Endothelial cell of umbilical vein (primary cell): ENCODE results near the gene KLHL35. TPM values are rescaled to one million over a fixed set of nuclear protein-coding genes. Genes with fewer than 3 reads are reported as not detected.

Experiments
- BruUV-seq: library from RNA; stranded (reverse); fragments of 400-500 nt; replicated peaks from 2 replicates; lab custom pipeline; 2021; lab: Mats Ljungman, UMichigan
- CTCF ChIA-PET: fragments of 300-600, 350-600 bp; sonication (Branson Sonifier 250); formaldehyde crosslinking; loops from one replicate; lab custom pipeline; 2021; ENCODE audit warnings: antibody characterized with exemption, inconsistent platforms; lab: Charles Lee
- POLR2A ChIA-PET: fragments of 300-600, 350-600 bp; sonication (Branson Sonifier 250); formaldehyde crosslinking; loops from one replicate; lab custom pipeline; 2021; ENCODE audit warnings: antibody characterized with exemption, inconsistent platforms; lab: Charles Lee
- DNase-seq: peaks from one replicate; pipeline ENCODE4 v3.0.0-alpha.2; 2011; ENCODE audit warnings: low read depth, low spot score
- FAIRE-seq: peaks from 2 replicates; lab custom pipeline; 2011; peaks lifted over from hg19 to GRCh38; lab: Jason Lieb, UNC
- H2AFZ ChIP-seq: 2 replicates; pipeline ENCODE4 v1.6.0; 2012; ENCODE audit warnings: low read depth, low read length, control low read depth, inconsistent platforms
- H3K27ac ChIP-seq: 2 replicates; pipeline ENCODE4 v1.5.1; 2011; ENCODE audit warnings: low read depth, mild to moderate bottlenecking, control low read depth, low read length, moderate library complexity; ENCODE audit not compliant: insufficient read depth
- H3K27me3 ChIP-seq, 2 experiments: 2 replicates each; pipeline versions ENCODE4 v1.6.0 to v1.6.1; 2011; ENCODE audit warnings: low read length in 2 of 2, mixed read lengths in 1 of 2; ENCODE audit not compliant: control insufficient read depth in 2 of 2, insufficient read depth in 2 of 2
- H3K36me3 ChIP-seq, 2 experiments: 2 replicates in 1 of 2; 3 replicates in 1 of 2; pipeline ENCODE4 v1.5.1; 2011; ENCODE audit warnings: low read length in 2 of 2, mild to moderate bottlenecking in 1 of 2, moderate library complexity in 1 of 2; ENCODE audit not compliant: control insufficient read depth in 2 of 2, insufficient read depth in 2 of 2; ENCODE audit errors: extremely low read depth in 1 of 2
- H3K4me1 ChIP-seq: 3 replicates; pipeline ENCODE4 v1.5.1; 2011; ENCODE audit warnings: mild to moderate bottlenecking, low read length; ENCODE audit not compliant: control insufficient read depth, insufficient read depth; ENCODE audit errors: extremely low read depth
- H3K4me2 ChIP-seq: 2 replicates; pipeline ENCODE4 v1.6.1; 2011; ENCODE audit warnings: low read length, control low read depth, mixed read lengths; ENCODE audit not compliant: insufficient read depth
- H3K4me3 ChIP-seq, 3 experiments: fragments of 200-600 bp in 1 of 3; sonication (generic), shearing (Covaris generic) in 1 of 3; replicated peaks in 1 of 3; 2 replicates each; pipeline ENCODE4 v1.5.1; 2011 to 2016; ENCODE audit warnings: control low read depth in 3 of 3, low read length in 3 of 3, mild to moderate bottlenecking in 2 of 3, inconsistent platforms in 1 of 3, low read depth in 1 of 3, moderate library complexity in 1 of 3; ENCODE audit not compliant: insufficient read depth in 1 of 3
- H3K79me2 ChIP-seq: 2 replicates; pipeline ENCODE4 v1.6.0; 2012; ENCODE audit warnings: low read length, inconsistent platforms; ENCODE audit not compliant: control insufficient read depth, insufficient read depth
- H3K9ac ChIP-seq: replicated peaks from 2 replicates; pipeline ENCODE3; 2011; ENCODE audit warnings: low read length, control low read depth; ENCODE audit not compliant: insufficient read depth; ENCODE audit errors: extremely low read depth
- H3K9me1 ChIP-seq: replicated peaks from 3 replicates; pipeline ENCODE4 v1.6.0; 2011; ENCODE audit warnings: mild to moderate bottlenecking, low read length; ENCODE audit not compliant: control insufficient read depth, insufficient read depth; ENCODE audit errors: extremely low read depth
- H3K9me3 ChIP-seq: replicated peaks from 2 replicates; pipeline ENCODE4 v1.5.1; 2012; ENCODE audit warnings: low read length, inconsistent platforms; ENCODE audit not compliant: control insufficient read depth, insufficient read depth
- H4K20me1 ChIP-seq: replicated peaks from 2 replicates; pipeline ENCODE3; 2011; ENCODE audit warnings: mild to moderate bottlenecking, low read length; ENCODE audit not compliant: control insufficient read depth, insufficient read depth; ENCODE audit errors: extremely low read depth
- CTCF ChIP-seq, 2 donors: IDR thresholded peaks; 1 replicate in 1 of 2; 2 replicates in 1 of 2; pipeline ENCODE4 v1.5.1; 2011; ENCODE audit warnings: low read length in 2 of 2, mild to moderate bottlenecking in 2 of 2, moderate library complexity in 2 of 2, control low read depth in 1 of 2, inconsistent platforms in 1 of 2, low read depth in 1 of 2; ENCODE audit not compliant: insufficient read depth in 1 of 2; ENCODE audit errors: extremely low read depth in 1 of 2
- EZH2 ChIP-seq: IDR thresholded peaks from 2 replicates; pipeline ENCODE4 v1.6.1; 2012; ENCODE audit warnings: borderline replicate concordance, low read depth, mild to moderate bottlenecking, moderate library complexity, low read length, inconsistent platforms; ENCODE audit not compliant: severe bottlenecking
- FOS ChIP-seq: IDR thresholded peaks from 2 replicates; pipeline ENCODE4 v1.6.1; 2011; ENCODE audit warnings: mild to moderate bottlenecking, low read length, moderate library complexity, borderline replicate concordance; ENCODE audit not compliant: insufficient read depth
- GATA2 ChIP-seq: IDR thresholded peaks from 2 replicates; pipeline ENCODE4 v1.7.0; 2011; ENCODE audit warnings: low read depth, mild to moderate bottlenecking, moderate library complexity, mixed read lengths, low read length; ENCODE audit not compliant: insufficient read length, insufficient read depth
- JUN ChIP-seq: IDR thresholded peaks from 2 replicates; pipeline ENCODE4 v1.6.1; 2011; ENCODE audit warnings: borderline replicate concordance, low read depth; ENCODE audit not compliant: insufficient read length, insufficient read depth
- MAX ChIP-seq: IDR thresholded peaks from 2 replicates; pipeline ENCODE4 v1.6.1; 2011; ENCODE audit not compliant: insufficient read depth, insufficient read length
- MYC ChIP-seq: IDR thresholded peaks from one replicate; pipeline ENCODE4 v1.6.1; 2011; ENCODE audit warnings: mild to moderate bottlenecking, low read depth, low read length
- POLR2A ChIP-seq: IDR thresholded peaks from 2 replicates; pipeline ENCODE4 v1.6.1; 2012; ENCODE audit warnings: low read depth, mild to moderate bottlenecking, control low read depth, low read length
- POLR2AphosphoS5 ChIP-seq: IDR thresholded peaks from 2 replicates; pipeline ENCODE4 v1.6.1; 2012; ENCODE audit warnings: low read depth, mild to moderate bottlenecking, control low read depth, low read length, moderate library complexity; ENCODE audit not compliant: insufficient read depth
- dilution Hi-C: fragments of 300-500 bp; cut with MboI; formaldehyde crosslinking; loops from one replicate; pipeline ENCODE4 v1.15.0; 2019; ENCODE audit warnings: low sequenced_read_pairs; ENCODE audit not compliant: extremely low pct_ligation_motif_present
- intact Hi-C: fragments of 100-400 bp; cut with micrococcal nuclease; formaldehyde crosslinking; loops from one replicate; pipeline ENCODE4 v1.10.0; 2022
- polyA plus RNA-seq, 4 experiments: library from polyadenylated mRNA; depleted of rRNA in 3 of 4; stranded (reverse) in 3 of 4; unstranded in 1 of 4; fragments of >200 nt; gene quantifications; 2 replicates each; pipeline versions ENCODE4 v1.2.1 to v1.2.3, GENCODE V29; 2011 to 2012; ENCODE audit warnings: missing spikeins in 1 of 4
- total RNA-seq: library from RNA; stranded (reverse); gene quantifications from 2 replicates; pipeline ENCODE4 v1.2.3, GENCODE V29; 2021

The KLHL35 gene
- total and polyA plus RNA-seq, 2 donors (not counting 3 experiments of a cell fraction or from before 2014, with no cell fraction given): 0.97 to 2.3 TPM

GRCh38 chr11:75476739-75477613, 44.0 kb upstream of the KLHL35 start:
- POLR2A ChIA-PET: interaction anchor here (0.9 kb wide), 1 partner anchor 11 kb away, joined by 9 read pairs; no protein-coding TSS in a partner anchor
- Histone ChIP-seq H2AFZ (no peak overlapping the region), H3K9me1 (no peaks in the 10 kb centered on the region), H3K79me2 (no peaks in the 10 kb centered on the region), H3K27ac (no peak overlapping the region), H4K20me1 (no peaks in the 10 kb centered on the region), H3K36me3 (peaks cover 0 to 10% of the 10 kb centered on the region in 2 experiments), H3K4me1 (peaks cover 26% of the 10 kb centered on the region), H3K9ac (no peak overlapping the region), H3K4me3 (no peak overlapping the region), H3K27me3 (no peaks in the 10 kb centered on the region), H3K4me2 (no peak overlapping the region), H3K9me3 (no peaks in the 10 kb centered on the region)
- FAIRE-seq (no peak), DNase-seq (no peak)
- BruUV-seq: no TSS peak
- dilution Hi-C loops: no loop called here
- TF ChIP-seq POLR2A (no peak), CTCF (IDR thresholded peaks at IDR 0.05; ENCODE audit: extremely low read depth in 1 of 2, insufficient read depth in 1 of 2, low read depth in 1 of 2, low read length in 2 of 2) (no peak), EZH2 (no peak), MAX (no peak), POLR2AphosphoS5 (no peak), JUN (no peak), MYC (no peak), GATA2 (no peak), FOS (no peak)
- intact Hi-C loops: no loop called here
- CTCF ChIA-PET: interaction anchor here (1.0 to 3.4 kb wide), 4 partner anchors 9 to 46 kb away, joined by 3 to 12 read pairs (median 5); no protein-coding TSS in a partner anchor
